ENCODE data around the gene ZNF521.

ZNF521 gene

GRCh38 chr18:25186871-25187270 is 165.1 kb downstream of the ZNF521 start:
- H3K4me1 ChIP-seq (ENCODE audit: control insufficient read depth in 1 of 2, insufficient read depth in 1 of 2, low read depth in 1 of 2, low read length in 1 of 2): no peaks in the 10 kb centered on the region
- H3K27ac ChIP-seq: no peak overlapping the region
- no peaks in the 10 kb centered on the region for H3K36me3 ChIP-seq
- H3K9me3 ChIP-seq: no peaks in the 10 kb centered on the region
- no peaks in the 10 kb centered on the region for H3K27me3 ChIP-seq
- no peak for TF ChIP-seq CTCF (IDR thresholded peaks at IDR 0.05)
- H3K4me3 ChIP-seq (ENCODE audit: low read depth in 1 of 2, low read length in 1 of 2): no peak overlapping the region

- no peak overlapping the region for H3K27ac ChIP-seq
- H3K9me3 ChIP-seq: no peaks in the 10 kb centered on the region
- no peaks in the 10 kb centered on the region for H3K4me1 ChIP-seq (ENCODE audit: control insufficient read depth in 1 of 2, insufficient read depth in 1 of 2, low read depth in 1 of 2, low read length in 1 of 2)
- H3K4me3 ChIP-seq (ENCODE audit: low read depth in 1 of 2, low read length in 1 of 2): no peak overlapping the region
- no peaks in the 10 kb centered on the region for H3K36me3 ChIP-seq
- H3K27me3 ChIP-seq: no peaks in the 10 kb centered on the region
- no peak for TF ChIP-seq CTCF (IDR thresholded peaks at IDR 0.05)
Measured at GRCh38 chr18:25181993-25182392, 170.0 kb downstream of the ZNF521 start.

- Histone ChIP-seq H3K36me3 (no peaks in the 10 kb centered on the region), H3K27me3 (no peaks in the 10 kb centered on the region), H3K27ac (no peak overlapping the region), H3K4me3 (ENCODE audit: low read depth in 1 of 2, low read length in 1 of 2) (no peak overlapping the region), H3K4me1 (ENCODE audit: control insufficient read depth in 1 of 2, insufficient read depth in 1 of 2, low read depth in 1 of 2, low read length in 1 of 2) (no peaks in the 10 kb centered on the region), H3K9me3 (no peaks in the 10 kb centered on the region)
- no peak for TF ChIP-seq CTCF (IDR thresholded peaks at IDR 0.05)
Measured at GRCh38 chr18:25181581-25181980, 170.4 kb downstream of the ZNF521 start.

GRCh38 chr18:25180973-25181548 is 170.9 kb downstream of the ZNF521 start:
- TF ChIP-seq CTCF (IDR thresholded peaks at IDR 0.05): no peak

GRCh38 chr18:25177631-25178030 is 174.3 kb downstream of the ZNF521 start:
- Histone ChIP-seq H3K27me3 (no peaks in the 10 kb centered on the region), H3K36me3 (no peaks in the 10 kb centered on the region), H3K4me1 (ENCODE audit: control insufficient read depth in 1 of 2, insufficient read depth in 1 of 2, low read depth in 1 of 2, low read length in 1 of 2) (no peaks in the 10 kb centered on the region), H3K9me3 (no peaks in the 10 kb centered on the region), H3K27ac (no peak overlapping the region), H3K4me3 (ENCODE audit: low read depth in 1 of 2, low read length in 1 of 2) (no peak overlapping the region)
- no peak for TF ChIP-seq CTCF (IDR thresholded peaks at IDR 0.05)

More at GRCh38 chr18:25180973-25181548, 170.9 kb downstream of the ZNF521 start:
- no peaks in the 10 kb centered on the region for H3K36me3 ChIP-seq
- H3K4me3 ChIP-seq (ENCODE audit: low read depth in 1 of 2, low read length in 1 of 2): no peak overlapping the region
- no peaks in the 10 kb centered on the region for H3K4me1 ChIP-seq (ENCODE audit: control insufficient read depth in 1 of 2, insufficient read depth in 1 of 2, low read depth in 1 of 2, low read length in 1 of 2)
- no peaks in the 10 kb centered on the region for H3K27me3 ChIP-seq
- H3K27ac ChIP-seq: no peak overlapping the region
- no peaks in the 10 kb centered on the region for H3K9me3 ChIP-seq

Data from neutrophil (primary cell).